GM21825 (cell line): ENCODE data around the gene NBDY.
"Not testable (repeated sequence)": the region's sequence is repeated elsewhere in the genome, so short reads cannot be mapped to it uniquely, and the experiment has no call there.

Experiments
- ATAC-seq: cut with Tn5 transposase; IDR thresholded peaks from one replicate; pipeline ENCODE4 v1.9.1; 2021; ENCODE audit warnings: mild to moderate bottlenecking, moderate library complexity; ENCODE audit not compliant: unreplicated experiment

The NBDY gene

DNA sequence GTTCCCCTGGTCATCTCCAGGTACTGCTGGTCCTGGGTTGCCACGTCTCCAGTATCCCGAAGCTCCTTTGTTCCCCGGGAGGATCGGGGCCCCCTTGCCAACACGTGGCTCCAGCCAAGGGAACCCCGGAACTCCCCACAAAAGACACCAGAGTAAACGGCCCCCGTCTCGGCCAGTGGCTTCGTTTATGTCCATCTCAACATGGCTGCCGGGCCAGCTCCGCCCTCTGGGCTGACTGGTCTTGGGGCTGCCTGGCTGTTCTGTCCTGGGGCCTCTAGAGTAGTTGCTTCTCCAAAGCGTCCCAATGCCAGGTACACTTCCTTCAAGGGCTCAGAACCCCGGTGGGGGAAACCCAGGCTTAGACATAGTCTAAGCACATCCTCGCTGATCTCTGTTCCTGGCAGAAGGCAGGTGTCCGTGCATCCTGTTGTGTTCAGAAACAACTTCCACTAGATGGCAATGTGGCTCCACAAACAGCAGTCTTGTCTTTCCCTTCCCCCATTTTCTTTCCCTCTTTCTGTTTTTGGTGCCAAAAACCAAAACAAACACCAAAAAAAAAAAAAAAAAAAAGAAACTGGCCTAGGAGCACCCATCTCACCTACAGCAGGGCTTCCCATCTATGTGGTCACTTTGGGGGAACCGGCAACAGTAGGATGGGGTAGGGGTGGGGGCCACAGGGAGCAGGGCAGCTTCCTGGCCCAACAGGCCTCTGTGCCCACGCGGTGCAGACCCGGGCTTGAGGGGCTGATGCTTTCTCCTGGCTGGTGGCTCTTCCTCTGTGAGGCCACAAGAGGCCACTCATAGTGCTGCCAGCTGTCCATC lies 35.3 kb downstream of the NBDY start:
- ATAC-seq: peak; percentile 39

DNA sequence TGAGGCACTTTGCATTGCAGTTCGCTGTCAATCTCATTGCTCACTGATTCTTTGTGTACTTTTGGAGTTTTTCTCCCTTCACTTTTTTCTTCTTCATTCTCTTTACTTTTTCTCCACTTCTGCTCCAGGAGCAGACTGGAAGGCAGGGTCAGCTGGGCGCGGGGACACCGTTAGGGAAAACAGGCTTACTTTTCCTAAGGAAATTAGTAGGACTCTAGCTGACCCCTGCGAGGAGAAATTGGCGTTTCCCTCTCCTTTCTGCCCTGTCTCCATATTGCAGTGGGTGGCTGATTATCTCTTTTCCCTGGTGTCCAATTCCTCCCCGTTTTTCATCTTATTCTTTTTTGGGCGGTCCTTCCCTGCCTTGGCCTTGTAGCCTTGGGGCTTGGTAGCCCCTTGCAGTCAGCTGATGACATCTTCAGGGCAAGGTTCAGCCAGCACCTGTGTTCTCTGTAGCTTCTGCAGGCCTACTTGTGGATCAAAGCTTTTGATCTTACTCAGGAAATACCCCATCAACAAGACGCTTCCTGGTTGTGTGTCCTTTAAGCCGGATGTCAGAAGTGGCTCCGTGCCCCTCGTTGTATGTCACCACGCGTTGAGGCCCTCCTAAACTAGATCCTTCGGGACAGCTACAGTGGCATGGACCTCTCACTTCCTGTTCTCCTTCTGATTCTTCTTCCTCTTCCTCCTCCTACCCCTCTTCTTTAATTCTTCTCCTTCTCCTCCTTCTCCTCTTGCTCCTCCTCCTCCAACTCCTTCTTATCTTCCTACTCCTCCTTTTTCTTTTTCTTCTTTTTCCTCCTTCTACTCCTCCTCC lies 36.1 kb downstream of the NBDY start:
- no peak for ATAC-seq

DNA sequence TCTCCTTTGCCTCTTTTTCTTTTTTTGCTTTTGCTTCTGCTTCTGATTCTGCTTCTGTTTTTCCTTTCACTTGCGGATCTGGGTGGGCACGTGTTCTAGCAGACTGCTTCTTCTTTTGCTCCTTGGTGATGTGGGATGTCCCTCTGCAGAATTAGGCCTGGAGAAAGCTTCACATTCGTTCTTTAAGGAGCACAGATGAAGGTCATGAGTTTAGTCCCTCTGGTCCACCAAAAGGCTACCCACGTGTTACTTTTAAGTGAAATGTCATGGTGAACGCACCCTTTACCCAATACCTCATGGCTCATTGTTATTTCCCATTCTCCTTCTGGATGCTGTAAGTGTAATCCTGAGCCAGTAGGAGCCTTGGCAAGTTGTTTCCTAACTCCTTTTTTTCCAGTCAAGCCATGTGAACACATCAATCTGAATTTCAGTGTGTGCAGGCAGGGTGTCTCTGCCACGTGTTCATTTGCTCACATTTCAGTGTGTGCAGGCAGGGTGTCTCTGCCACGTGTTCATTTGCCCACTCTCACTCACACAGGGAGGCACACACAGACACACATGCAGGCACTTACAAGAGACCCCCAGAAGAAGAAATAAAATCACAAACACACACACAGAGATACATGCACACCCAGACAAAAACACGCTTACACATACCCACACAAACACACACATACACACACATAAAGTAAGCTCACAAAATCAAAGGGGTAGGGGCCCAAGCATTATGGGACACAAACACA lies 36.9 kb downstream of the NBDY start:
- ATAC-seq: no peak

DNA sequence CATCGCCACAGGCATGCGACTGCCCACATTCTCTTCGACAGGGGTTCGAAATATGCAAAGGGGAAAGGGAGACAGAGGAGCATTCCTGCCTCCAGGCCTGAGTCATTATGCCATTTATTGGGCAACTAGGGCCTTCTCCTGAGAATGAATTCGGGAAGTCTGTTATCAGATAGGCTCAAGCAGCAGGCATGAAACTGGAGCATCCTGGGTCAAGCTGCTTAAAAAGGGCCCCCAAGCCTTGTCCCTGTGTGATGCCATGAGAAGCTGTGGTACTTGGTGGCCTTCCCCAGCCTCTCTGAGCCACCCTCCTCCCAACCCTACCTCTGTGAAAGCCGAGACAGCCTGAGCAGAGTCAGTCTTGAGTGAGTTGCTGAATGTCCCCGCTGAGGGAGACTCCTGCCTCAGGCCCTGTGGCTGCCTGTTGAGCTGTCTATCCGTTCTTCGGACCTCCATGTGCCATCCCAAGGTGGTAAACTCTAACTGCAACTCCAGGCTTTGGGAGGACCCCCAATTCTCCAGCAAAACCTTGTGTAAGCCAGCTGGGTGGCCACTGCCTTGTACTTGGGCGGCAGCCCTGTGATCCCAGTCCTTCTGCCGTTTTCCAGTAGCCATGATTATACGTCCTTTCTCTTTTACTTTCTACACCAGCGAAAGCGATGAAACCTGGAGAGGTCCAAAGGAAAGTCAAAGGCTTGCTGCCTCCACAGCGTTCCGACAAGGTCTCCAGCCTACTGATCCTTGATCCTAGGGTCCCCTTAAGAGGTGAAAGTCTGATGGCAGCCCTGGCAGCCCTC lies 37.7 kb downstream of the NBDY start:
- no peak for ATAC-seq

DNA sequence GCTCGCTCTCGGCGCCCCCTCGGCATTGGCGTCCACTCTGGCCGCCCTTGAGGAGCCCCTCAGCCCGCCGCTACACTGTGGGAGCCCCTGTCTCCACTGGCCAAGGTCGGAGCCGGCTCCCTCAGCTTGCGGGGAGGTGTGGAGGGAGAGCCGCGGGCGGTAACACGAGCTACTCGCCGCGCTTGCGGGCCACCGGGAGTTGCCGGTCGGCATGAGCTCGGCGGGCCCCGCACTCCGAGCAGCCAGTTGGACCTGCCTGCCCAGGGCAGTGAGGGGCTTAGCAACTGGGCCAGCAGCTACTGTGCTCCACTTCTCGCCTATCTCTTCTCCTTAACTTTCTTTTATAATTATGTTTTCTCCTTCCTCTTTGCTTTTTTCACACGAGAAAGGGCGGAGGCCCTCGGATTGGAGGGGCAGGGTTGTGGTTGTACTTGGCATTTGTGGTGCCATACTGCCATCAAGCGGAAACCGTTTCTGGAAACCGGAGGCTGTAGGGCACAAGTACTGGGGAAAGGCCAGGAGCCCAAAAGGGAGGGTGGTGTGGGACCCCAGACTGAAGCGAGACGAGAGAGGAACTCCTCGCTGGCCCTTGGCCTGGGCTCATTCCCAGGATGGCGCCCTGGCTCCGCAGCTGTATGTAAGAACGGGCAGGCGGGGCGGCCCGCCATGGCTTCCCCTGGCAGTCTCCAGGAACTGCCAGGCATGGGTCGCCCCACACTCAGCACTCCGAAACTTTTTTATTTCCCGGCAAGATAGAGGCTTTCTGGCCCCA lies 38.5 kb downstream of the NBDY start:
- ATAC-seq: peak; percentile 26

DNA sequence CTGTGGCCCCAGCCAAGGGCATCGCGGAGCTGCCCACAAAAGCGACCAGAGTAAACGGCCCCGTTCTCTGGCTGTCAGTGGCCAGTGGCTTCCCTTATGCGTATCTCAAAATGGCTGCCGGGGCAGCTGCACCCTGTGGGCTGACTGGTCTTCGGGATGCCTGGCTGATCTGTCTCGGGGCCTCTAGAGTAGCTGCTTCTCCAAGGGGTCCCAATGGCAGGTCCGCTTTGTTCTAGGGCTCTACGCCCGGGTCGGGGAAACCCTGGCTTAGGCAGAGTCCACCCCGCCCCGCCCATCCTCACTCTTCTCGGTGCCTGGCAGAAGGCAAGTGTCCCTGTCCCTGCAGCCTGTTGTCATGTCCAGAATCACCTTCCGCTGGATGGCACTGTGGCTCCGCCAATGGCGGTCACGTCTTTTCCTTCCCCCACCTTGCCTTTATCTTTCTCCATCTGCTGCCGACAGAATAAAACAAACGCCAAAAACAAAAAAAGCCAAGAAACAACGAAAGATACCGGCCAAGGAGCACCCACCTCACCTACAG lies 39.1 kb downstream of the NBDY start:
- peak; percentile 26 for ATAC-seq

DNA sequence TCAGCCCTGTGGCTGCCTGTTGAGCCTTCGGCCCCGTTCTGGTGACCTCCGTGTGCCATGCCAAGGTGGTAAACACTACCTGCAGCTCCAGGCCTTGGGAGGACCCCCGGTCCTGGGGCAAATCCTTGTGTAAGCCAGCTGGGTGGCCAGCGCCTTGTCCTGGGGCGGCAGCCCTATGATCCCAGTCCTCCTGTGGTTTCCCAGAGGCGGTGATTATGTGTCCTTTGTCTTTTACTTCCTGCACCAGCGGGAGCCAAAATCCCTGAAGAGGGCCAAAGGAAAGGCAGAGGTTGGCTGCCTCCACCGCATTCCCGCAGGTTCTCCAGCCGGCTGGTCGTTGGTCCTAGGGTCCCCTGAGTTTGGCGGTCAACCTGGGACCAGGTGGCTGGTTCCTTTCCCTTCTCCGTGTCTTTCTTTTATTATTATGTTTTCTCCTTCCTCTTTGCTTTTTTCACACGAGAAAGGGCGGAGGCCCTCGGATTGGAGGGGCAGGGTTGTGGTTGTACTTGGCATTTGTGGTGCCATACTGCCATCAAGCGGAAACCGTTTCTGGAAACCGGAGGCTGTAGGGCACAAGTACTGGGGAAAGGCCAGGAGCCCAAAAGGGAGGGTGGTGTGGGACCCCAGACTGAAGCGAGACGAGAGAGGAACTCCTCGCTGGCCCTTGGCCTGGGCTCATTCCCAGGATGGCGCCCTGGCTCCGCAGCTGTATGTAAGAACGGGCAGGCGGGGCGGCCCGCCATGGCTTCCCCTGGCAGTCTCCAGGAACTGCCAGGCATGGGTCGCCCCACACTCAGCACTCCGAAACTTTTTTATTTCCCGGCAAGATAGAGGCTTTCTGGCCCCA lies 43.9 kb downstream of the NBDY start:
- peak; percentile 33 for ATAC-seq

DNA sequence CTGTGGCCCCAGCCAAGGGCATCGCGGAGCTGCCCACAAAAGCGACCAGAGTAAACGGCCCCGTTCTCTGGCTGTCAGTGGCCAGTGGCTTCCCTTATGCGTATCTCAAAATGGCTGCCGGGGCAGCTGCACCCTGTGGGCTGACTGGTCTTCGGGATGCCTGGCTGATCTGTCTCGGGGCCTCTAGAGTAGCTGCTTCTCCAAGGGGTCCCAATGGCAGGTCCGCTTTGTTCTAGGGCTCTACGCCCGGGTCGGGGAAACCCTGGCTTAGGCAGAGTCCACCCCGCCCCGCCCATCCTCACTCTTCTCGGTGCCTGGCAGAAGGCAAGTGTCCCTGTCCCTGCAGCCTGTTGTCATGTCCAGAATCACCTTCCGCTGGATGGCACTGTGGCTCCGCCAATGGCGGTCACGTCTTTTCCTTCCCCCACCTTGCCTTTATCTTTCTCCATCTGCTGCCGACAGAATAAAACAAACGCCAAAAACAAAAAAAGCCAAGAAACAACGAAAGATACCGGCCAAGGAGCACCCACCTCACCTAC lies 44.5 kb downstream of the NBDY start:
- peak; percentile 37 for ATAC-seq

DNA sequence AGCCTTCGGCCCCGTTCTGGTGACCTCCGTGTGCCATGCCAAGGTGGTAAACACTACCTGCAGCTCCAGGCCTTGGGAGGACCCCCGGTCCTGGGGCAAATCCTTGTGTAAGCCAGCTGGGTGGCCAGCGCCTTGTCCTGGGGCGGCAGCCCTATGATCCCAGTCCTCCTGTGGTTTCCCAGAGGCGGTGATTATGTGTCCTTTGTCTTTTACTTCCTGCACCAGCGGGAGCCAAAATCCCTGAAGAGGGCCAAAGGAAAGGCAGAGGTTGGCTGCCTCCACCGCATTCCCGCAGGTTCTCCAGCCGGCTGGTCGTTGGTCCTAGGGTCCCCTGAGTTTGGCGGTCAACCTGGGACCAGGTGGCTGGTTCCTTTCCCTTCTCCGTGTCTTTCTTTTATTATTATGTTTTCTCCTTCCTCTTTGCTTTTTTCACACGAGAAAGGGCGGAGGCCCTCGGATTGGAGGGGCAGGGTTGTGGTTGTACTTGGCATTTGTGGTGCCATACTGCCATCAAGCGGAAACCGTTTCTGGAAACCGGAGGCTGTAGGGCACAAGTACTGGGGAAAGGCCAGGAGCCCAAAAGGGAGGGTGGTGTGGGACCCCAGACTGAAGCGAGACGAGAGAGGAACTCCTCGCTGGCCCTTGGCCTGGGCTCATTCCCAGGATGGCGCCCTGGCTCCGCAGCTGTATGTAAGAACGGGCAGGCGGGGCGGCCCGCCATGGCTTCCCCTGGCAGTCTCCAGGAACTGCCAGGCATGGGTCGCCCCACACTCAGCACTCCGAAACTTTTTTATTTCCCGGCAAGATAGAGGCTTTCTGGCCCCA lies 49.3 kb downstream of the NBDY start:
- ATAC-seq: peak; percentile 37

DNA sequence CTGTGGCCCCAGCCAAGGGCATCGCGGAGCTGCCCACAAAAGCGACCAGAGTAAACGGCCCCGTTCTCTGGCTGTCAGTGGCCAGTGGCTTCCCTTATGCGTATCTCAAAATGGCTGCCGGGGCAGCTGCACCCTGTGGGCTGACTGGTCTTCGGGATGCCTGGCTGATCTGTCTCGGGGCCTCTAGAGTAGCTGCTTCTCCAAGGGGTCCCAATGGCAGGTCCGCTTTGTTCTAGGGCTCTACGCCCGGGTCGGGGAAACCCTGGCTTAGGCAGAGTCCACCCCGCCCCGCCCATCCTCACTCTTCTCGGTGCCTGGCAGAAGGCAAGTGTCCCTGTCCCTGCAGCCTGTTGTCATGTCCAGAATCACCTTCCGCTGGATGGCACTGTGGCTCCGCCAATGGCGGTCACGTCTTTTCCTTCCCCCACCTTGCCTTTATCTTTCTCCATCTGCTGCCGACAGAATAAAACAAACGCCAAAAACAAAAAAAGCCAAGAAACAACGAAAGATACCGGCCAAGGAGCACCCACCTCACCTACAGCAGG lies 50.0 kb downstream of the NBDY start:
- ATAC-seq: peak; percentile 44

DNA sequence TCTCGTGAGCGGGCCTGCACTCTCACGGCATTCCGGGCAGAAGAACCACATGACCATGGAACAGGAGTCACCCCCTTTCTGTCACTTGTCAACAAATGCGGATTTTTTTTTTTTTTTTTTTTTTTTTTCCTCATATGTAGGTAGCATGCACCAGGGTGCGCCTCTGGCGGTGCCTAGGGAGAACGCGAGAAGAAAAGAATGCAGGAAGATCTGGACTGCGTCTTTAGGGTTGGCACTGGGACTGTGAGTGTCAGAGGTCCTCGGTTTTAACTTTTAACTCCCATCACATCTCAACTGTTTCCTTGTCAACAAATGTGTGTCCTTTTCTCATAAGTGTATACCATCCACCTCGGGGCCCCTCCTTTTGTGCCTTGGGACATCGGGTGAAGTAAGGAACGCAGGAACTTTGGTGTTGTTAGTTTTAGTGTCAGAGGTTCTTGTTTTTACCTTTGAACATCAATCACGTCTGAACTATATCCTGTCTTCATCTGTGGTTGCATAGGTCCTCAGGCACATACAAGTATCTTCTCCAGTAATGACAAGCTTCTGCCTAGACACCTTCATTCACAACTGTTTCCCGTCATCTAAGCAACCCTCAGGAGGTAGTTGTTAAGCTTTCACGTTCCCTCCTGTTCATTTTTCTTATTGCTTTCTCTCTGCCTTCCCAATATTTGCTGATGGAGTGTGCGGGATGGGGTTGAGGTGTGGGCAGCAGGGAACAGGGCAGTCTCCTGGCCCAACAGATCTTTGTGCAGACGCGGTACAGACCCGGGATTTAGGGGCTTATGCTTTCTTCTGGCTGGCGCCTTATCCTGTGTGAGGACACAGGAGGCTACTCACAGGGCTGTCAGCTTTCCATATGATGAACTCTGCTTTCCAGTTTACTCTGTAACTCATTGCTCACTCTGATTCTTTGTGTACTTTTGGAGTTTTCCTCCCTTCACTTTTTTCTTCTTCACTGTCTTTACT lies 51.9 kb downstream of the NBDY start:
- not testable (repeated sequence) for ATAC-seq

DNA sequence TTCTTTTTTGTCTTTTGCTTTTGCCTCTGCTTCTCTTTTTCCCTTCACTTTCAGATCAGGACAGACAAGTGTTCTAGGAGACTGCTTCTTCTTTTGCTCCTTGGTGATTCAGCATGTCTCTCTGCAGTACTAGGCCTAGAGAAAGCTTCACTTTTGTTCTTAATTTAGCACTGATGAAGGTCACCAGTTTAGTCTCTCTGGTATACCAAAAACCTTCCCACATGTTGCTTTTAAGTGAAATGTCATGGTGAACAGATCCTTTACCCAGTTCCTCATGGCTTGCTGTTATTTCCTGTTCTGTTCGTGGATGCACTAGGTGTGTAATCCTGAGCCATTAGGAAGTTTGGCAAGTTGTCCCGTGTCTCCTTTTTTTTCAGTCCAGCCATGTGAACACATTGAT lies 53.3 kb downstream of the NBDY start:
- no peak for ATAC-seq

DNA sequence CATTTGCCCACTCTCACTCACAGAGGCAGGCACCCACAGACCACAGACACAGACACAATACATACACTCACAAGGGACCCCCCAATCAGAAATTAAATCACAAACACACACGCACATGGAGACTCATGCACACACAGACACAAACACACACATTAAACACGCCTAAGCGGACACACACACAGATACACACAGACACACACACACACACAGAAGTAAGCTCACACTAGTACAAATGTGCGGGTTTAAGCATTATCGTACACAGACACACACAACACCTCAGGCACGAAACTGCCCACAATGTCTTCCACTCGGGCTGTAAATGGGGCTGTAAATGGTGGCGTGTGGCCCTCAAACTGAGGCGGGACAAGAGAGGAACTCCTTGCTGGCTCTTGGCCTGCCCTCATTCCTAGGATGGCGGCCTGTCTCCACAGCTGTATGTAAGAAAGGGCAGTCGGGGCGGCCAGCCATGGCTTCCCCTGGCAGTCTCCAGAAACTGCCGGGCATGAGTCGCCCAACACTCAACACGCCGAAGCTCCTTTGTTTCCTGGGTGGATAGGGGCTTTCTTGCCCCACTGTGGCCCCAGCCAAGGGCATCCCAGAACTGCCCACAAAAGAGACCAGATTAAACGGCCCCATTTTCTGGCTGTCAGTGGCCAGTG lies 53.9 kb downstream of the NBDY start:
- ATAC-seq: no peak

DNA sequence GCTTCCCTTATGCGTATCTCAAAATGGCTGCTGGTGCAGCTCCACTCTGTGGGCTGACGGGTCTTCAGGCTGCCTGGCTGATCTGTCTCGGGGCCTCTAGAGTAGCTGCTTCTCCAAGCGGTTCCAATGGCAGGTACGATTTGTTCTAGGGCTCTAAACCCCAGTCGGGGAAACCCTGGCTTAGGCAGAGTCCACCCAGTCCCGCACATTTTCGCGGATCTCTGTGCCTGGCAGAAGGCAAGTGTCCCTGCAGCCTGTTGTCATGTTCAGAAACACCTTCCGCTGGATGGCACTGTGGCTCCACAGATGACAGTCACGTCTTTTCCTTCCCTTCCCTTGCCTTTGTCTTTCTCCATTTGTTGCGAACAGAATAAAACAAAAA lies 54.4 kb downstream of the NBDY start:
- ATAC-seq: no peak

DNA sequence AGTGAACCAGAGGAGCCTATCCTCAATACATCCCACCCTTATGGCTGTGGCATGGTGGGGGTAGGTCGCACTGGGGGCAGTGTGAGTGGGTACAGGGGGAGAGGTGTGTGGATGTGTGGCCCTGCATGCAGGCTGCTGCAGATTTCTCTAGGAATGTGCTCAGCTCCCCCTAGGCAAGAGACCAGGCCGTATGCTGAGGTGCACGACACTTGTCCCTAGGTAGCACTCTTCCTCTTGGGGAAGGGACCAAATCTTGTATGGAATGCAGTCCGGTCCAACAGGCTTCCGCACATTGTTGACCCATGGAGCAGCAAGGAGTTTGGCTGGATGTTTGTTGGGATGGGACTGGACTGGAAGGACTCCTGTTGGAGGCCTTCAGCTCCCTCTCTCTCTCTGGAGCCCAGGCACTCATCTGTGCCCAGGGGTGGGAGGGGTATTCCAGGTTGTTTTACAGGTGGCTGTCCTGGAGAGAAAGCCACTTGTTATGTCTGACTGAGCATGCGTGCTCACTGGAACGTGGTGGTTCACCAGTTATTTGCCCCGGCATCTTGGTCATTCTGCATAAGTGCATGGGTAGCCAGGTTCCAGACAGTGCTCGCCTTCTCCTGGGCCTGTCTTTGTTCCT lies 55.1 kb downstream of the NBDY start:
- ATAC-seq: no peak
